OCI-LY1 (cell line): ENCODE data around the gene ZMAT3.

Experiments used
- CTCF ChIP-seq: fragments of 200-600 bp; sonication (generic), shearing (Covaris generic); IDR thresholded peaks from 2 replicates; pipeline ENCODE4 v1.5.1; 2017; ENCODE audit warnings: mild to moderate bottlenecking, antibody characterized with exemption, low read length, moderate library complexity, mixed read lengths
- EZH2 ChIP-seq: fragments of 200-600 bp; sonication (generic), shearing (Covaris generic); IDR thresholded peaks from 2 replicates; pipeline ENCODE4 v1.8.0; 2017; ENCODE audit warnings: borderline replicate concordance, mixed run types, mild to moderate bottlenecking, antibody characterized with exemption, low read length, moderate library complexity, mixed read lengths

GRCh38 chr3:179005706-179006105, 65.9 kb downstream of the ZMAT3 start:
- no peak for TF ChIP-seq CTCF
- no peak for TF ChIP-seq EZH2
